Stimulated activated memory B cell treated with anti-CD40 and anti-IgM and Interleukin-4, amounts not matched to agents 10 μg/mL and 1 μg/mL and 100 μg/mL, for 72 hours (primary cell): ENCODE results near the gene PDIA4.
"Not testable (repeated sequence)": the region's sequence is repeated elsewhere in the genome, so short reads cannot be mapped to it uniquely, and the experiment has no call there.

Experiments
- ATAC-seq: fragments of 150-1000 bp; cut with Tn5 transposase; 2 replicates; pipeline ENCODE4 v1.10.0; 2021
- H3K27ac Mint-ChIP-seq: one replicate; pipeline ENCODE4 v1.8.0; 2022; ENCODE audit warnings: mild to moderate bottlenecking, mixed read lengths
- H3K27me3 Mint-ChIP-seq: one replicate; pipeline ENCODE4 v1.8.0; 2022; ENCODE audit warnings: mixed read lengths
- H3K36me3 Mint-ChIP-seq: one replicate; pipeline ENCODE4 v1.8.0; 2022; ENCODE audit warnings: mixed read lengths
- H3K4me1 Mint-ChIP-seq: one replicate; pipeline ENCODE4 v1.8.0; 2022; ENCODE audit warnings: mixed read lengths
- H3K4me3 Mint-ChIP-seq: one replicate; pipeline ENCODE4 v1.8.0; 2022; ENCODE audit warnings: mild to moderate bottlenecking, moderate library complexity, mixed read lengths
- H3K9me3 Mint-ChIP-seq: one replicate; pipeline ENCODE4 v1.8.0; 2022; ENCODE audit warnings: mixed read lengths

Gene PDIA4

DNA sequence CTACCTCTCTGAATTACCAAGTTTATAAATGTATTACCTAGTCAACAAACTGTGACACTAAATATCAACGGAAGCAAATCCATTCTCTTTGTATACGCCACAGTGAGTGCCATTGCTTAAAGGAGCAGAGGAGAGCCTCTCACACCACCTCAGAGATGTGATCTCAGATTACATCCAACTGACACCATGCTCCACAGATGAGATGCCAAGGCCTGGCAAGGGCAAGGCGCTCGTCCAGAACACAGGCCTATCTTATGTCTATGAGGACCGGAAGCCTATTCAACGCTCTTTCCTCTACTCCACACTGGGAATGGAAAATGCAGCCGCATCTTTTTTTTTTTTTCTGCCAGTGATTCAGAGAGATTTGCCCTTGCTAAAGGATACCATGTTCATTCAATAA is 11.4 kb downstream of the PDIA4 start:
- no peak overlapping the region for H3K4me3 Mint-ChIP-seq
- H3K4me1 Mint-ChIP-seq = peaks cover 28% of the 10 kb centered on the region
- no peak for ATAC-seq
- H3K27me3 Mint-ChIP-seq = no peaks in the 10 kb centered on the region
- H3K27ac Mint-ChIP-seq = no peak overlapping the region
- H3K36me3 Mint-ChIP-seq = peaks cover 72% of the 10 kb centered on the region
- no peaks in the 10 kb centered on the region for H3K9me3 Mint-ChIP-seq

DNA sequence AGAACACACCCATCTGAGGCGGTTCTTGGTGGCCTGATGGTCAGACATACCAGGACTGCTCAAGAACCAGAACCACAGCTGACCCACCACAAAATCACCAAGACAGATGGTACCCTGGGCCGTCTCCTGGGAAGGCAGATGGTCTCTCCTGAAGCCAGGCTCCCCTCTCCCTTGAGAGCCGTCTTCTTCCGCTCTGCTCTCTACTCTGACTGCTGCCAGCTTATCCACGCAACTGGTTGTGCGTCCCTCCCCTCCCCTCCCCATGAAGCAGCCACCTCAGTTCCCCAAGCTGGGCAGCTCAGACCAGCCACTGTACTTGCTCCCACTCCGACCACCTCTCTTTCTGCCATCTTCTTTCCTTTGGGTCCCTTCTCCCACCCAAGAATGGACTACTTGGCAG is 14.0 kb downstream of the PDIA4 start:
- no peaks in the 10 kb centered on the region for H3K9me3 Mint-ChIP-seq
- H3K27me3 Mint-ChIP-seq = no peaks in the 10 kb centered on the region
- peak overlapping the region; percentile 3 for H3K27ac Mint-ChIP-seq
- peaks cover 8% of the 10 kb centered on the region for H3K4me1 Mint-ChIP-seq
- H3K4me3 Mint-ChIP-seq = no peak overlapping the region
- ATAC-seq = no peak
- peaks cover 71% of the 10 kb centered on the region for H3K36me3 Mint-ChIP-seq

DNA sequence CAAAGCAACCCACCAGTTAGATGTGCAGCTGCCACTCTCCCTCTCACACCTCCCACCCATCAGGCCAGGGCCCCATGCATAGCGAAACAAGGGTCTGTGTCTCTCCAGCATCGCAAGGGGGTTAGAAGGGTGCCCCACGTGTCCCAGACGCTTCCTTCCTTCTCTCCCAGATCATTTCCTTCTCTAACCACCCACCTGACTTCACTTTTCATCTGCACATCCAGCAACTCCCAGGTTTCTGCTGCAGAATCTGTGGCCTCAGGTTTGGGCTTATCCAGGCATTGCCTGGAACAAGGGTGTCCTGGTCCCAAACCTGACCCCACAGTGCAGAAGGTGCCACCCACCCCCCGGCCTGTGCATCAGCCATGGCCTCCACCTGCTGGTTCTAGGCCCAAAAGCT is 14.4 kb downstream of the PDIA4 start:
- ATAC-seq = no peak
- H3K27ac Mint-ChIP-seq = no peak overlapping the region
- peaks cover 5% of the 10 kb centered on the region for H3K4me1 Mint-ChIP-seq
- H3K4me3 Mint-ChIP-seq = no peak overlapping the region
- peaks cover 71% of the 10 kb centered on the region for H3K36me3 Mint-ChIP-seq
- H3K27me3 Mint-ChIP-seq = no peaks in the 10 kb centered on the region
- no peaks in the 10 kb centered on the region for H3K9me3 Mint-ChIP-seq

DNA sequence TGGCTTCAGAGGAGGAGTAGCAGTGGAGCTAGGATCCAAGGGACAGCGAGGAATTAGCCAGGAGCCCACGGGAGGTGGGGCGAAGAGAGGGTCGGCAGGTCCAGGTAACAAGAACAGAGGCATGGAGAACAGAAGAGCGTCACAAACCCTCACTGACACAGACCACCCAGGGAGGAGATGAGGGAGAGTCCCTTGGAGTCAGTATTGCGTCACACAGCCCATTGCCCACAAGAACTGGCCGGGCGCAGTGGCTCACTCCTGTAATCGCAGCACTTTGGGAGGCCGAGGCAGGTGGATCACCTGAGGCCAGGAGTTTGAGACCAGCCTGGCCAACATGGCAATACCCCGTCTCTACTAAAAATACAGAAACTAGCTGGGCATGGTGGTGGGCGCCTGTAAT is 15.6 kb downstream of the PDIA4 start:
- not testable (repeated sequence) for H3K4me3 Mint-ChIP-seq

DNA sequence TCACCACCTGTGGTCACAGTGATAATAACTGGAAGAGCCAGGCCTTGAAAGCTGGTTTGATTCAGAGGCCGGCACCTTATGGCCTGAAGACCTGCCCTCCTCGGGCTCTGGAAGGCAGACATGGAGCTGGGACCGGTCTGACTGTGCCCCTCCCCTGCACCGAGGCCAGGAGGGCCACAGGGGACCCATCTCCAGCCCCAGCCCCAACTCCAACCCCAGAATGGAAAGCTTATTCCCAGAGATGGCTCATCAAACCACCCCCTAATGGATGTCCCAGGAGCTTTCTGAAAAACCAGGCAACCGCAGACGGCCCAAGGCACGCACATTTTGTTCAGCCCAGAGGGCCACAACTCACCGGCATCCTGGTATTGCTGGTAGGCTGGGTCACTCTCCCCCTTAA is 16.8 kb downstream of the PDIA4 start:
- Mint-ChIP-seq H3K36me3 (peaks cover 77% of the 10 kb centered on the region), H3K4me1 (peaks cover 4% of the 10 kb centered on the region), H3K27ac (no peak overlapping the region), H3K4me3 (no peak overlapping the region), H3K9me3 (no peaks in the 10 kb centered on the region), H3K27me3 (no peaks in the 10 kb centered on the region)
- ATAC-seq = no peak

More for the DNA sequence above, 15.6 kb downstream of the PDIA4 start:
- ATAC-seq, H3K4me1 Mint-ChIP-seq, H3K27me3 Mint-ChIP-seq, H3K9me3 Mint-ChIP-seq, H3K27ac Mint-ChIP-seq: not testable (repeated sequence)
- H3K36me3 Mint-ChIP-seq = peaks cover 71% of the 10 kb centered on the region

DNA sequence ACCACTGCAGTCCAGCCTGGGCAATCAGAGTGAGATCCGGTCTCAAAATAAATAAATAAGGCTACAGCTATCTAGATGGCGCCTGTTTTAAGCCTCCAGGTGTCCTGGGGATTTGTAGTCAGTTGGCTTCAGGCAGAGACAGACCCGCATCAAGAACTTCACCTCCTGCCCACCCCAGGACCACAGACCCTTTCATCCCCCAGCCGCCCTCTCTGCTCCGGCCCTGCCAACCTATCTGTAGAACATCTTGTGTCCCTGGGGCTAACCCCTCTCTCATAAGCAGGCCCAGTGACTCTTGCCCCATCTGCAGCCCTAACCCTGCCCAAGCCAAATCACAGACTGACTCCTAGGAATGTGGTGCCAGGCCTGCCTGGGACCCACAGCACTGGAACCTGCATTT is 17.9 kb downstream of the PDIA4 start:
- H3K27me3 Mint-ChIP-seq = no peaks in the 10 kb centered on the region
- peak overlapping the region; percentile 4 for H3K27ac Mint-ChIP-seq
- H3K9me3 Mint-ChIP-seq = no peaks in the 10 kb centered on the region
- no peak overlapping the region for H3K4me3 Mint-ChIP-seq
- peaks cover 11% of the 10 kb centered on the region for H3K4me1 Mint-ChIP-seq
- H3K36me3 Mint-ChIP-seq = peaks cover 79% of the 10 kb centered on the region
- no peak for ATAC-seq

DNA sequence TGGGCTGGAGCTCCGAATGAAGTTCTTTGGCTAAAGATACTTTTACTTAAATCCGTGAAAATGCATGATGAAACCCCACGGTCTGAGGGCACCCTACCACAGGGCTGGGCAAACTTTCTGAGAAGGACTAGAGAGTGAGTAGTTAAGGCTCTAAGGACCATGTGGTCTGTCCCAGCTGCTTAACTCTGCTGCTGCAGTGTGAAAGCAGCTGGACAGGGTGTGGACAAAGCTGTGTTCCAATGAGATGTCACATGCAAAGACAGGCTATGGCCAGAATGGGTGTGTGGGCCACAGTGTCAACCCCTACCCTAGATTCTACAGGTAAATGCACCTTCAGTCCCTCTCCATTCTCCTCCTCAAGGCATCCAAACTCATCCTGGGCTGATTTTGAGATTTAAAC is 18.8 kb downstream of the PDIA4 start:
- no peak overlapping the region for H3K4me3 Mint-ChIP-seq
- H3K9me3 Mint-ChIP-seq = no peaks in the 10 kb centered on the region
- no peak overlapping the region for H3K27ac Mint-ChIP-seq
- no peaks in the 10 kb centered on the region for H3K27me3 Mint-ChIP-seq
- peaks cover 70% of the 10 kb centered on the region for H3K36me3 Mint-ChIP-seq
- ATAC-seq = no peak
- peaks cover 12% of the 10 kb centered on the region for H3K4me1 Mint-ChIP-seq

DNA sequence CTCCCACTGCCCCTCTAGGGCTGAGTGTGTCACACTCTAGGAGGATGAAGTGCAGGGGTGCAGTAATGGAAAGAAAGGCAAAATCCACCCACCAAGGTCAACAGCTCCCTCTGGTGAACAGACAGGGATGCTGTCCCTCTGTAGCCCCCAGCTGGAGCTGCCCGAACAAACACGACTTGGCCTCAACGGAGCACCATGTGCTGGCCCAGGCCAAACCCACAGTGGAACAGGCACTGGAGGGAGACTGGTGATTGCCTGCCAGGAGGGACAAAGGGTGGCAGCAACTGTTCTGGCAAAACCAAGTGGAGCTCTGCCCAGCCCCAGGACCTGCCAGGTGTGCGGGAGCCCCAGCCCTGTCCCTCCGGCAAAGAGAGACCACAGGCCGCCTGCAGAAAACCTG is 20.7 kb downstream of the PDIA4 start:
- Mint-ChIP-seq H3K36me3 (peaks cover 68% of the 10 kb centered on the region), H3K4me3 (no peak overlapping the region), H3K27me3 (no peaks in the 10 kb centered on the region), H3K9me3 (no peaks in the 10 kb centered on the region), H3K4me1 (peaks cover 11% of the 10 kb centered on the region), H3K27ac (no peak overlapping the region)
- peak; percentile 9 for ATAC-seq

DNA sequence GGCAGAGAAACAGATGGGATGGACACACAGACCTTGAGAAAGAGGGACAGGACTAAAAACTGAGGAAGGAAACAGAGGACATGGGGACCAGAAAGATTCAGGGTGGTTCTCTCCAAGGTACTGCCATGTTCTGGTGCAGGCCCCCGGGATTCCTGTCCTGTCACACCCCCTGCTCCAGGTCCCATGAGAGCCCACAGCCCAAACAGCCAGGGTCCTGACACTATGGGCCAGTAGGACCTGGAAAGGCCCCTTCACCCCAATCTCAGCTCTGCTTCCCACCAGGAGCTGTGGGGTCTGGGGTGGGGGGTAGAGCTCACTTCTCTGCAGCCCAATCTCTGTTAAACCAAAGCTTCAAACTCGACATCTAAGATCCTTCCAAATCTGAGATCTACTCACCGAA is 21.2 kb downstream of the PDIA4 start:
- no peak overlapping the region for H3K4me3 Mint-ChIP-seq
- no peaks in the 10 kb centered on the region for H3K27me3 Mint-ChIP-seq
- H3K36me3 Mint-ChIP-seq = peaks cover 64% of the 10 kb centered on the region
- H3K4me1 Mint-ChIP-seq = peaks cover 8% of the 10 kb centered on the region
- no peak for ATAC-seq
- no peaks in the 10 kb centered on the region for H3K9me3 Mint-ChIP-seq
- no peak overlapping the region for H3K27ac Mint-ChIP-seq

DNA sequence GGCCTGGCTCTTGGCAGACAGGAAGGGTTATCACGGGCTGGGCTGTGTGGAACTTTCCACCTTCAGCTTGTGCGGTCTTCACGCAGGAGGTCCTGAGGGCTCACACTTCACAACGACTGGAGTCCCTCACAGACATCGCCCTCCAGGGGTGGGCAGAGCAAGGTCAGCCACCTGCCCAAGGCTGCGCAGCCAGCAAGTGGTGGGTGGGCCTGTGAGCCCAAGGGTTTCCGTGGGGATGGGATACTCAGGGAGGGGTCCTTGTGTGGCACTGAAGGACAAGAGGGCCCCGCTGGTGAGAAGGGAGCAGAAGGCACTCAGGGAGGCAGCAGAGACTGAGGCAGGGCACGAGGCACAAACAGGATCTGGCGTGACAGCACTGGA is 22.0 kb downstream of the PDIA4 start:
- no peak for ATAC-seq
- peak overlapping the region; percentile 8 for H3K27ac Mint-ChIP-seq
- no peak overlapping the region for H3K4me3 Mint-ChIP-seq
- peaks cover 64% of the 10 kb centered on the region for H3K36me3 Mint-ChIP-seq
- peaks cover 8% of the 10 kb centered on the region for H3K4me1 Mint-ChIP-seq
- H3K27me3 Mint-ChIP-seq = no peaks in the 10 kb centered on the region
- no peaks in the 10 kb centered on the region for H3K9me3 Mint-ChIP-seq

DNA sequence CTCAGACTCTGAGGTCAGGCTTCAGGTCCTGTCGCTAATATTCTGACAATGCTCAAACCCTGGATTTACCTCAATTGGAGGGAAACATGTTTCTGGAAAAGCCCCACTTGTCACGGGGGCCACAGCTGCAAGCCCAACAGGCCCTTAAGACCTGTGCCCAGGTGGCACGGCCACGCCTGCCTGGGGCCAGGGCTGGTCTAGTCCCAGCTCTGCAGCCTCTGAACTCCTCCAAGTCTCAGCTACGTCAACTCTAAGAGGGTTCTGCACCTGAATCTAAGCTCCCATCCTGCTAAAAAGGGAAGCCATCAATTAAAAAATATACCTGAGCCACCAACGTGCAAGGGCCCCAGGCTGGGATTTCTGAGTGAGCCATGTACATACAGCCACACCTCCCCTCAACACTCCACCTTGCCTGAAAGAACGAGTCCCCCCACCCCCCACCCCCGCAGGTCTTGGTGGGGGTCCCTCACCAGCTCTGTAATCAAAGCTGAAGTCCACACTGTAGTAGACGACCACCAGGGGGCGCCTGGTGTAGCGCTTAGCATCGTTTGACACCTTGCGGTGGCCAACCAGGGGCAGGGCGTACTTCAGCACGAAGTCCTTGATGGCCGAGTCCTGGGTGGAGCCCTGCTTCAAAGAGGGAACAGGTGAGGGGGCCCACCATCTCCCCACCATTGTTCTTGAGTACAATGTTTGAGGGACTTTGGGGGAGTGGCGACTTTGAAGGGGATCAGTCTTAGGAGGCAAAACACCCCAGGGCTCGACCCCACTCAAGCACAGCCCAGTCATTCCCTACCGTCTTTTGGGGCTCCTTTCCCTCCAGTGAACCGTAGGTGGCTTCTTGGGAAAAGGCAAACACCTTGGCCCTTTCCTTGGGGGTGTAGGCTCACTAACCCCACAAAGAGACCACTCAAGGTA is 22.6 kb downstream of the PDIA4 start:
- Mint-ChIP-seq H3K27ac (peak overlapping the region; percentile 8), H3K27me3 (no peaks in the 10 kb centered on the region), H3K9me3 (no peaks in the 10 kb centered on the region), H3K4me1 (peaks cover 8% of the 10 kb centered on the region), H3K36me3 (peaks cover 63% of the 10 kb centered on the region), H3K4me3 (no peak overlapping the region)
- ATAC-seq = peak; percentile 82

DNA sequence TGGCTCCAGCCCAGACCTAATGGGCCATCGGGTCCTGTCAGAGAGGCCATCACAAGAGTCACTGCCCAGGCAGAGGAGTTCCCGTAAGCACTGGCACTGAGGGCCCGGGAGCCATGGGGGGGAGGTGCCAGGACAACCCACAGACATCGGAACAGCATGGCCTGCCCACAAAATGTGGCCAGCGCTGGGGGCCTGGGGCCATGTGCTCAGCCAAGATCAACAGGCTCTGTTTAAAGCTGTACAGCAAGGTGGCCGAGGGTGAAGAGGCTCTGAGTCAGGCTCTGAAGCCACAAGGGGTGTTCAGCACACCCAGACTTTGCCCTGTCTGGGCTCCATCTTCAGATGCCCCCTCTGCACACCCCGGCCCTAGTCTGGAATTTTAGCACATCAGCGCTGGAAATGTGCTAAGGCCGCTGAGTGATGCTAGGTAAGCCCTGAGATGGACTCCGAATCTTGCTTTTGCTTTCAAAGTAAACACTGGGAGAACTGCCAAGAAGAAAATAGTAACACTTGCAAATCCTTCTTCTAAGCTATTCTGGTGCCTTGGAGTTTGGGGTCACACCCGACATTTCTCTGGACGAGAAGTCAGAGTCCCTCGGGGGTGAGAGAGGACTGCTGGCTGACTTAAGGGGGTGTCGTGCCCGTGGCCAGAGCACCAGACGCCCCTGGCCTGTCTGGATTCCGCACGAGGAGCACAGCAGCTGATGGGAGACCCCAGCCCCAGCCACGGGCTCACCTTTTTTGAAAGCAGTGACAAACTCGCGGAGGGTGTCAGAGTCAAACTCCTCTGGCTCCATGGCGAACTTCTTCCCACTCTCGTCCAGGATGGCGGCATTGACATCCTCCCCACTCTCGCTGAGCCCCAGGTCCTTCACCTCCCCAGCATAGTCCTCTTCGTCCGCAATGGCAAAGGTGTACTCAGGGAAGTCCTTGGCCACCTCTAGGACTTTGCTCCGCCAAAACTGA is 23.6 kb downstream of the PDIA4 start:
- no peaks in the 10 kb centered on the region for H3K27me3 Mint-ChIP-seq
- H3K9me3 Mint-ChIP-seq = no peaks in the 10 kb centered on the region
- no peak overlapping the region for H3K4me3 Mint-ChIP-seq
- H3K4me1 Mint-ChIP-seq = peaks cover 8% of the 10 kb centered on the region
- H3K36me3 Mint-ChIP-seq = peaks cover 57% of the 10 kb centered on the region
- ATAC-seq = no peak
- H3K27ac Mint-ChIP-seq = no peak overlapping the region

DNA sequence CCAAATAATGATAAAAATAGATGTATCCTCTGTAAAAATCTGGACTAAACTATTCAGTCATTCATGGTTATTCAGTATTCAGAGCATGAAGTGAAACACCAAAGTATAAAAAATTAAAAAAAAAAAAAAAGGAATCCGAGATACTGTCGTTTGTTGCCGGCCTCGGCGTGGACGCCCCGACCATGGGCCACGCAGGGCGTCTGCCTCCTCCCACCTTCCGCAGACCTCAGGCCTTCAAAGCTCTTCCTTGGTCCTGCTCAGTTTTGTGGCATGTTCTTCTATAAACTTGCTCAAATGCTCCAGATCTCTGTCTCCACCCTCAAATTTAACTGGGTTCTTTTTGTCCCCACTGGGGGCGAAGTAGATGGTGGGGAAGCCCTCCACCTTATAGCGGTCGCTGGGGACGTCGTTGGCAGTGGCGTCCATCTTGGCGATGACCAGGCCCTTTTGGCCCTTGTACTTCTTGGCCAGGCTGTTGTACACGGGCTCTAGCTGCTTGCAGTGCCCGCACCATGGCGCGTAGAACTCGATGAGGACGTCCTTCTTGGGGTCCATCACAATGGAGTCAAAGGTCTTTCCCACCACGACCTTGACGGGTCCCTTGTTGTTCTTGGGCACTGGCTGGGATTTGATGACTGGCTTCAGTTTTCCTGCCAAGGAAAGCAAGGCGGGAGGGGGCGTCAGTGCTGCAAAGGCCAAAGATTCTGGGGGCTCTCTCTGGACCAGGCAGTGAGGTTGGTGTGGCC is 24.6 kb downstream of the PDIA4 start:
- no peak overlapping the region for H3K4me3 Mint-ChIP-seq
- H3K27me3 Mint-ChIP-seq = no peaks in the 10 kb centered on the region
- no peak for ATAC-seq
- no peak overlapping the region for H3K27ac Mint-ChIP-seq
- H3K4me1 Mint-ChIP-seq = peaks cover 8% of the 10 kb centered on the region
- no peaks in the 10 kb centered on the region for H3K9me3 Mint-ChIP-seq
- H3K36me3 Mint-ChIP-seq = peaks cover 47% of the 10 kb centered on the region

DNA sequence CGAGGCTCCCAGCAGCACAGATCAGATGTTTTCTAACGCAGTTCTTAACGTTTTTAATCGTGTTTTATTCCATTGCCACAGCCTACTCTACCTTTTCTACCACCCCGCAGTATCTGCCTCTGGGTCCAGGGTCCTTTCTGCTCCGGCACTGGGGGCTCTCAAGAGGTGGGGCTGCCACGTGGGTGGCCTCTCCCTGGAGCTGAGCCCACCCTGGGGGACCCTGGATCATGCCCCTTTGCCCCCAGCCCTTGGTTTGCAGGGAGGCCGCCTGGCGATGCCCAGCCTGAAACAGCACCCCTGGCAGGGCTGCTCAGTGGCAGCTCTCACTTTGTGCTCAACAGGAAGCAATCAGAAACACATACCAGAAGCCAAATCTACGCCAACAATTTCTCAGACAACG is 25.3 kb downstream of the PDIA4 start:
- ATAC-seq = no peak
- Mint-ChIP-seq H3K27ac (no peak overlapping the region), H3K9me3 (no peaks in the 10 kb centered on the region), H3K27me3 (no peaks in the 10 kb centered on the region), H3K36me3 (peaks cover 47% of the 10 kb centered on the region), H3K4me3 (no peak overlapping the region), H3K4me1 (peaks cover 8% of the 10 kb centered on the region)

DNA sequence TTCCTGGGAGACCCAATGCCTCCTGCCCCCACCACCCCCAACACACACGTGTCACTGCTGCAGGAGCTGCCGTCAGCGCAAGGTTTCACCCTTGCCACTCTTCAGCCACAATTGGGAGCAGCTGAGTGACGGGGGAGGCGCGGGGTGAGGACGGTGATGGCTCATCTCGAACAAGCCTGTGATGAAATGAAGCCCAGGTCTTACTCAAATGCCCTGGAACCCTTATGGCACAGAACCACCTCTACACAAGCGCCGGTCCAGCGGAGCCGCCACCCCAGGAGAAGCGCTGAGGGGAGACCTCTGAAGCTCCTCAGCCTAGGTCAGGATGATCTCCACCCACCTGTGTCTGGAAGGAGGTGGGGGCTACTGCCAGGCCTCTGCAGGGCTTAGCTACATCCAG is 25.7 kb downstream of the PDIA4 start:
- ATAC-seq = no peak
- no peak overlapping the region for H3K4me3 Mint-ChIP-seq
- H3K27me3 Mint-ChIP-seq = no peaks in the 10 kb centered on the region
- H3K9me3 Mint-ChIP-seq = no peaks in the 10 kb centered on the region
- H3K4me1 Mint-ChIP-seq = peaks cover 8% of the 10 kb centered on the region
- H3K27ac Mint-ChIP-seq = no peak overlapping the region
- peaks cover 44% of the 10 kb centered on the region for H3K36me3 Mint-ChIP-seq
